Activated gamma-delta T cell treated with anti-CD3 and anti-CD28 coated beads, Interleukin-2, amount 50 U/mL, for 16 hours (primary cell): Measurements from ENCODE around the gene GBGT1.
A peak's percentile ranks its signal among the peaks of the same experiment; 100 is the strongest.
"Not testable (repeated sequence)": the region's sequence is repeated elsewhere in the genome, so short reads cannot be mapped to it uniquely, and the experiment has no call there.

Experiments
- DNase-seq: peaks from one replicate; pipeline ENCODE4 v3.0.0-alpha.2; 2020; ENCODE audit warnings: low read depth

The GBGT1 gene

DNA sequence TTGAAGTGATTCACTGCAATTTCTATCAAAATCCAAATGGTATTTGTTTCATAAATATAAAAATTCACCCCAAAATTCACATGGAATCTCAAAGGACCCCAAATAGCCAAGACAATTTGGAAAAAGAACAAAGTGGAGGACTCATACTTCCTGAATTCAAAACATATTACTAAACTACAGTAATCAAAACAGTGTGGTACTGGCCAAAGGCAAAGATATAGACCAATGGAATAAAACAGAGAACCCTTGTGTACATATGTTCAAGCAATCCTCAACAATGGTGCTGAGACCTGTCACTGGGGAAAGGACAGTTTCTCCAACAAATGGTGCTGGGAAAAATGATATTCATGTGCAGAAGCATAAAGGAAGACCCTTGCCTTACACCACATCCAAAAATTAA, 31.3 kb upstream of the GBGT1 start:
- DNase-seq: no peak

- DNase-seq: no peak
These were observed 30.9 kb upstream of the GBGT1 start for GRCh38 chr9:133194597-133194996.

GRCh38 chr9:133191989-133192388, 28.3 kb upstream of the GBGT1 start:
- DNase-seq: no peak

DNA sequence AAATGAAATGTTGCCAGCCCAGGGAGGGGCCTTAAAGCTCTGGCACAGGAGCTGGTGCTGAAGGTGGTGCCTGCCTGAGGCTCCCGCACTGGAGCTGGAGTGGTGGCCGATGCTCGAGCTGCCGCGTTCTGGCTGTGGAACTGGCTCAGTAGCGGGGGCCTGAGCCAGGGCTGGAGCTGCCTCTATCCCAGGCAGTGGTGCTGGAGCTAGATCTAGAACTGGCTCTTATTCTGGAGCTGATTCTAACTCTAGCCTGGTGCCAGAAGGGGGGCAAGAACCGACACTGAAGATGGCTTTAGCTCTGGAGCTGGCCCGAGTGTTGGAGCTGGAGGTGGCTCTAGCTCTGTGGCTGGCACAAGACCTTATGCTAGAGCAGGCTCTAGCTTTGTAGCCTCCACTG, 26.1 kb upstream of the GBGT1 start:
- no peak for DNase-seq

DNA sequence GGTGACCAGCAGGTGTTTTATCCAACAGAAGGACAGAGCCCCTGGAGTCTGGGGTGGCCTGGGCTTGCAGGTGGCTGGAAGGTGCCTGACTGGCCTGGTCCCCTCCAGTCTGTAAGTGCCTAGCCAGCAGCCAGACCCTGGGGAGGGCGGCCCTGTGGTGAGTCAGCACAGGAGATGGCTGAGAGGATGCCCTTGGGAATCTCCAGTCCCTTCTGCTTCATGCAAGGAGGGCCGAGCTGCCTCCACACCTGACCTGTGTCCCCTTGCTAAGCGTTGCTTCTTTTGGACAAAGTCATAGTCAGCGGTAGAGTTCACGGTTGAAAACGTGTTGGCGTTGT, 25.1 kb upstream of the GBGT1 start:
- DNase-seq: no peak

DNA sequence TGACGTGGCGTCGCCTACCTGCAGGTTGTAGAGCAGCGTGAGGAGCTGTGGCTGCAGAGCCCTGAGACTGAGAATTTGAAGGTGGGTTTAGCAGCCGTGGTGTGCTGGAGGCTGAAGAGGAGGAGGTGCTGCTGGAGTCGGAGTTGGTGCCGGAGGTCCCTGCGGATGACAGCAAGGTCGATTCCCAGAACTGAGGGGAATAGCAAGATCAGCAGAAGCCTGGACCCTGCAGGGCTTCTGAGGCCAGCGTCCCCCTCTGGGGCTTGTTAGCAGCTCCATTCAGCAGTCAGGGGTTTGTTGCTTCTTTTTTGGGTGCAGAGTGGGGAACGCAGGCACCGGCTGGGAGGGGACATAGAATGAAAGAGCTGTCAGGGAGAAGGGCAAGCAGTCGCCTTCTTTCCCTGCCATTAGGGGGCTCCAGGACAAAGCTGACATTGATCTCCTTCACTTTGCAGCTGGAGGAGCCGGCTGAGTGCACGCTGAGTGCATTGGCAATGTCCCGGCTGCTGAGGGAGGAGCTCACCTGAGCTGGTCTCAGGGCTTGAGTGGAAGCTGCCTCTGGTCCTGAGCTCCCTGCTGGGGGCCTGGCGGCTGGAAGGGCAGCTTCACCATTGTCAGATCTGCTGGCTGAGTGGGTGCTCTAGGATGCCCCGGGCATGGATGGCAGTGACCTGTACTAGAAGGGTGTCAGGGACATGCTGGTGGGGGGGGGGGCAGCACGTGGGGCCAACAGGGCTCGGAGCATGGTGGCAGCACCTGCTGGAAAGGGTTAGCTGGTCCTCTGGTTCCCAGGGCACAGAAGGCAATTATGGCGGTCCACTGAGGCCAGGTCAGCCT, 24.5 kb upstream of the GBGT1 start:
- DNase-seq: no peak

DNA sequence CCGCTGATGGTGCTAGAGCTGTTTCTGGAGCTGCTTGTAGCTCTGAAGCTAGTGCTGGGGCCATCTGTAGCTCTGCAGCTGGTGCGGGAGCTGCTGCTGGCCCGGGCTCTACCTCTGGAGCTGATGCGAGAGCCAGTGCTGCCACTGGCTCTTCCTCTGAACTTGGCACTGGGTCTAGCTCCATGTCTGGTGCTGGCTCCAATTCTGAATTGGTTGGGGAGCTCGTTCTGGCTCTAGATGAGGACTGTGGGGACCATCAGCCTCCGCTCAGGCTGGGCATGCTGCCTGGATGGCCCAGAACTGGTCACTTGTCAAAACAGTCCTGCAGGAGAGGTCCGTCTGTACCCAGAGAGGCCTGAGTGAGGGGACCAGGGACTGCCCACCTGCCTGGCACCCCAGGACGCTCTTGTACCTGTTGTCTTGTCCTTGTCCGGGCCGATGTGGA, 23.9 kb upstream of the GBGT1 start:
- DNase-seq: no peak

DNA sequence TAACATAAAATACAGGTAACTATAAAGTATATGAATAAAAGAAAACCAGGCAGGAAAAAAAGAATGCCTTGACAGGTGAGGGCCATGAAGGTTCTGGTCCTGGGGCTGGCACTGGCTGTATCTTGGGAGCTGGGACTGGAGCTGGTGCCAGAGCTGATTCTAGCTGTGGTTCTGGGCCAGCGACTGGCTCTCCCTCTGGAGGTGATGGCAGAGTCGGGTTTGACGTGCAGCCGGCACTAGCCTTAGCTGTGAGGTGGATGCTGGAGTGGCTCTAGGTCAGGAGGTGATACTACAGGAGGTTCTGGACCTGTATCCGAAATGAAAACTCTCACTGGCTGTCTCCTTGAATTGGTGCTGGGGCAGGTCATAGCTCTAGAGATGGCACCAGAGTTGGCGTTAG, 23.0 kb upstream of the GBGT1 start:
- no peak for DNase-seq

DNA sequence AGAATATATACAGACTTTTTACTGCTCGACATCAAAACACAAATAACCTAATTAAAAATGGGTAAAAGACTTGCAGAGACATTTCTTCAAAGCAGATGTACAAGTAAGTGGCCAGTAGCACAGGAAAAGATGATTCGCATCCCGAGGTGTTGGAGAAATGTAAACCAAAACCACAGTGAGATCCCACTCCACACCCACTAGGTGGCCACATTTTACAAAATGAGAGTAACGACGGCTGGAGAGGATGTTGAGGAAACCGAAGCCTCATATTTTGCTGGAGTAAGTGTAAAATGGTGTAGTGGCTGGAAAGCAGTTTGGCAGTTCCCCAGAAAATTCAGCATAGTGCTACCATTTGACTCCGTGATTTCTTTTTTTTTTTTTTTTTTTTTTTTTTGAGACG, 21.3 kb upstream of the GBGT1 start:
- DNase-seq: peak; percentile 20

DNA sequence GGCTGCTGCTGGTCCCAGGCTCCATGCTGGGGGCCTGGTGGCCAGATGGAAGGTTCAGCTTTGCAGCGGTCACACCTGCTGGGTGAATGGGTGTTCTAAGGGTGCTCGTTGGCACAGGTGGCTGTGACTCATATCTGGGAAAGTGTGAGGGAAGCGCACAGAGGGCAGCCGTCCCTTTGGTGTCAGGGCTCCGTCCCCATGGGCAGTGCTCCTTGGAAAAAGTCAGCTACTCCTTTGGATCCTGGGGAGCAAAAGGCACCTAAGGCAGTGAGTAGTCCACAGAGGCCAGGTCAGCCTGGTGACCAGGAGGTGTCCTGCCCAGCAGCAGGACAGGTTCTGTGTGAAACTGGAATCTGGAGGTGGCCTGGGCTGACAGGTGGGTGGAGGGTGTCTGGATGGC, 18.4 kb upstream of the GBGT1 start:
- DNase-seq: no peak

DNA sequence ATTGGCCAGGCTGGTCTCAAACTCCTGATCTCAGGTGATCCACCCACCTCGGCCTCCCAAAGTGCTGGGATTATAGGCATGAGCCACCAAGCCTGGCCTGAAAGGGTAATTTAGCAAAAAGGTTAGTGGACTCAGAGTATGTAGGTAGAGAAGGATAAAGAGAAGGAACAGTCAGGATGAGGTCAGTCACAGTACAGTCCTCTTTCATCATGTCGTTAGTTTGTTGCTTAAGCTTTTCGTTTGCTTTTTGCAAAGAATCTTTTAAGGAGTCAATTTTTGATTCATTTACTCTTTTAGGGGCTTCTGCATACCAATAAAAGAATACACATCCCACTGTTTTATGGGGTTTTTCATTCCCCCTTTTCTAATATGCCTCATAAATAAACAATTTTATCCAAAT, 17.8 kb upstream of the GBGT1 start:
- DNase-seq: no peak

DNA sequence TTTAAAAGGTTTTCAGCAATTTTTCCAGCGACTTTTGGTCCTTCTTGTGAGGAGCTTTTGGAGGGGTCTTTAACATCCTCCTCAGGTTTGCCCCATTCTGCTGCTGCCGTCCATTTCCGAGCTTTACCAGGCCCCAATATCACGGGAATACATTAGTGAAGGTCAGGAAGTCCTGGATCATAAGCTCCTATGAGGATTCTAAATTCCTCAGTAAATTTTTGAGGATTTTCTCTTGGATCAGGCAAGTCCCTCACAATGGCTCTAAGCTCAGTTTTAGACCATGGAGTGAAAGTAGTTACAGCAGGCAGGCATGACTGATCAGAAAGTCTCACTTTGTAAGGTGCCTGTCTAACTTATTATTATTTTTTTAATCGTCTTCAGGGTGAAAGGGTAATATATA, 17.2 kb upstream of the GBGT1 start:
- no peak for DNase-seq

DNA sequence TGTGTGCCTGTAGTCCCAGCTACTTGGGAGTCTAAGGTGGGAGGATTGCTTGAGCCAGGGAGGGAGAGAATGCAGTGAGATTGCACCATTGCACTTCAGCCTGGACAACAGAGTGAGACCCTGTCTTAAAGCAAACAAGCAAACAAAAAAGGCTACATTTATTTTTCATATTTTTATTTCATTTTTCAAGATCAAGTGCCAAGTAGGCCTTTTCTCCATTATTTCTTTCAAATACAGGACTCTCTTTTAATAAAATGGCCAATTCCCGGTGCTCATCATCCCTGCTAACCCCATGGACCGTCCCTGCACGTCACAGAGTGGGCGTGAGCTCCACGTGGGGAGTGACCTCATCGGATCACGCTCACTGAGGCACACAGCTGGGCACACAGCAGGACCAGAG, 9.3 kb upstream of the GBGT1 start:
- DNase-seq: no peak

- no peak for DNase-seq
These were observed 7.6 kb upstream of the GBGT1 start for GRCh38 chr9:133171161-133171961.

GRCh38 chr9:133170716-133171115, 7.0 kb upstream of the GBGT1 start:
- no peak for DNase-seq

DNA sequence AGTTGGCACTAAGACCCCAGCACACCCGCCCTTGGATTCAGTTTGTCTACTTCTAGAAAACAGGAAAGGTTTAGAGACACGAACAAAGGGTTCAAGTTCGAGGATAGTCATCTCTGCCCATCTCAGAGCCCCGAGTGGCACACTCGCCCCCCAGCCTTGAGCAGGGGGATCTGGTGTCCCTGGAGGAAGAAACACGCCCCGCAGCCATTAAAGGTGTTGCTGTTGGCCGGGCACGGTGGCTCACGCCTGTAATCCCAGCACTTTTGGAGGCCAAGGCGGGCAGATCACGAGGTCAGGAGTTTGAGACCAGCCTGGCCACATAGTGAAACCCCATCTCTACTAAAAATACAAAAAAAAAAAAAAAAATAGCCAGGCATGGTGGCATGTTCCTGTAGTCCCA, 6.0 kb upstream of the GBGT1 start:
- not testable (repeated sequence) for DNase-seq

GRCh38 chr9:133169102-133169501, 5.4 kb upstream of the GBGT1 start:
- DNase-seq: no peak

DNA sequence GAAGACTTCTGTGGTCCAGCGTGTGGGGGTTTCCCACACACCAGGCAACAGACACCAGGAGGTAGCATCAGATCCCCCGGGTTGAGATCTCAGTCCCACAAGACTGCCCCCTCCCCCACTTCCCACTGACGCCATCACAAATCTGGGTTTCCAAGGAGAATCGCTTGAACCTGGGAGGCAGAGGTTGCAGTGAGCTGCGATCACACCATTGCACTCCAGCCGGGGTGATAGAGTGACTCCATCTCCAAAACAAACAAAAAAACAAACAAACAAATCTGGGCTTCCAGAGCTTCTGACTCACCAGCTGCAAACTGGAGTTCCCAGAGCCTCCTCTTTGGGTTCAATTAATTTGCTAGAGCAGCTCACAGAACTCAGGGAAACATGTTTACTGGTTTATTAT, 4.7 kb upstream of the GBGT1 start:
- no peak for DNase-seq

DNA sequence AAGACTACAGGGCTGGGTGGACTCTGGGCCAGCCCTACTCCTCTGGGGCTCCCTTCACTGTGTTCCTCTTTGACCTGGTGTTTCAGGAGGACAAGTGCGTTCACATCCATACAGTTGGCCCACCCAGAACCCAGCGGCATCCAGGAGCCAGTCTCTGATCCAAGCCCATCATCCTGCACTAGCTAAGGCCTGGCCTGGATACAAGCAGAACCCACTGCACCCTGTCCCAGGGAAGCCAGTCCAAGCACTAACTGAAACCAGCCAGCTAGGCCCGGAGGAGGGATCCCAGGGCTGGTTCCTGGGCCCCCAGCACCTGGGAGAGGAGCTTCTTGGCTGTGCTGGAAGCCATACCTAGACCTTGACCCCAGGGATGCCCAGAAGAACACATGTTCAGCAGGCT, 4.1 kb upstream of the GBGT1 start:
- no peak for DNase-seq

- no peak for DNase-seq
These were observed 3.5 kb upstream of the GBGT1 start for GRCh38 chr9:133167096-133167730.

- DNase-seq: no peak
These were observed 2.7 kb upstream of the GBGT1 start for GRCh38 chr9:133166392-133166791.

DNA sequence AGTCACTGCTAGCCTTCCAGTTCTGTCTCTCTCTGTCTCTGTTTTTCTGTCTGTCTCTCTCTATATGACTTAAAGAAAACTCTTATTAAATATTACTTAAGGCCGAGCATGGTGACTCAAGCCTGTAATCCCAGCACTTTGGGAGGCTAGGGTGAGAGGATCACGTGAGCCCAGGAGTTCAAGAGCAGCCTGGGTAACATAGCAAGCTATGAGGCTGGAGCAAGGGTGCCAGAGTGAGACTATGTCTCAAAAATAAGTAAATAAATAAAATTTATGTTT, 1.7 kb upstream of the GBGT1 start:
- DNase-seq: no peak

DNA sequence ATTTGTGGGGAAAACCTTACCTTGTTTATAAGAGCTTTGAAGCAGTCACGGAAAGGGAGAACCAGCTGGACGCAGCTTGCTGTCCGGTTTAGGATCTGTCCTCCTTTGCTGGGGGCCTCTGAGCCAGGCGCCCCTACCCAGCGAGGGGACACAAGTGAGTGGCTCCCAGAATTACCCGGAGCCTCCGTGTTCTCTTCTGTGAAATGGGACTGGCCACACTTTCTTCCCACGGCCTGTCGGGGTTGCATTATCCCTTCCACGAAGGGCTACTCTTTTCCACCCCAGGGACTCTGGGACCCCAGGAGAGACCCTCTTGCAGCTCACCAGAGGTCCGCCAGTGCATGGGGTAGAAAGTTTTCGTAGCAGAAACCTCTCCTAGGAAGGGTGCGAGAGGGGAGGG, 477 bp upstream of the GBGT1 start:
- DNase-seq: no peak
